Mesenteric fat pad (tissue), 1 donor: ENCODE data around the gene SEC14L1. TPM values are rescaled to one million over a fixed set of nuclear protein-coding genes. Genes with fewer than 3 reads are reported as not detected.
"Not testable (repeated sequence)": the region's sequence is repeated elsewhere in the genome, so short reads cannot be mapped to it uniquely, and the experiment has no call there.

Experiments
- DNase-seq: peaks from one replicate; pipeline ENCODE4 v3.0.0-alpha.2; 2020; ENCODE audit warnings: low spot score
- total RNA-seq: library from RNA; stranded (reverse); fragmentation: NEBNext Ultra II Directional; extraction: Animal tissue kit (Norgen Biotek cat#: 25700); gene quantifications from one replicate; pipeline ENCODE4 v1.2.1, GENCODE V29; 2021
- donor health status: DM: yes; HTN: yes; CAD: no.

SEC14L1 gene
- total RNA-seq, 1 donor from 2014 or later = 192 TPM

- DNase-seq = no peak
These were observed 24.8 kb upstream of the SEC14L1 start for GRCh38 chr17:77115947-77116346.

- DNase-seq = no peak
These were observed 24.4 kb upstream of the SEC14L1 start for GRCh38 chr17:77116371-77116860.

DNA sequence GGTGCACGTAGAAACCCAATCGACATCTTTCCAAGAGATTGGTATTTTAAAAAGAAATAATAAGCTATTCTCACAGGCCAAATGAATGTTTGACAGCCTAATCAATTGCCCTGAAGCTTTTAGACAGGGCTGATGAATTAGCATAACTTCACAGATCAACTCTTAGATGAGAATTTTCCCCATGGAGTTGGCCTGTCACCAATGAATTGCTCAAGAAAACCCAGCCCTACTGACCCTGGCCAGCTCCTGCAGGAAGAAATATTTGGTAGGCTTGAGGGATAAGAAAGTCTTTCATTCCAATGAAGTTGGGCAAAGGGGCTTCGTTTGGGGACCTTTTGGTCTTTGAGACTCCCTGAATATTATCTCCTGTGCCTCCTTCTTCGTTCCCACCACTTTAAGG is 23.4 kb upstream of the SEC14L1 start:
- DNase-seq = no peak

GRCh38 chr17:77118251-77118928 is 22.4 kb upstream of the SEC14L1 start:
- no peak for DNase-seq

- DNase-seq = no peak
These were observed 21.0 kb upstream of the SEC14L1 start for GRCh38 chr17:77119668-77120301.

DNA sequence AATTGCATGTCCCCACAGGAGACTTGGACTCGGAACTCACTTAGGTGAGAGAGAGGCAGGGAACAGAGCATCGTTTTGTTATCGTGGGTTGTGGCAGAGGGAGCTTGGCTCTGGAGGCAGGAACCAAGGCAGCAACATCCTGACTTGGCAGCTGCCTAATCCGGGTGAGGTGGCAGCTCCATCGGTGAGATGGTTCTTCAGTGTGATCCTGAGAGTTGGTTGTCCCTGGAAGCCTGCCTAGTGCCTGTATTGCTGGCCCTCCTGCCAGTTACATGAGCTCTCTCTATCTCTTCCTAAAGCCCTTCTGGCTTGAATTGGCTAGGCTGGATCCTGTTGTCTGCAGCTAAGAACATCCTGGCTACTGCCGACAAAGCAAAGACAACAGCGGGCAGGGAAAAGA is 19.9 kb upstream of the SEC14L1 start:
- DNase-seq = no peak

- no peak for DNase-seq
These were observed 16.4 kb upstream of the SEC14L1 start for GRCh38 chr17:77124192-77124889.

GRCh38 chr17:77125432-77125901 is 15.3 kb upstream of the SEC14L1 start:
- no peak for DNase-seq

DNA sequence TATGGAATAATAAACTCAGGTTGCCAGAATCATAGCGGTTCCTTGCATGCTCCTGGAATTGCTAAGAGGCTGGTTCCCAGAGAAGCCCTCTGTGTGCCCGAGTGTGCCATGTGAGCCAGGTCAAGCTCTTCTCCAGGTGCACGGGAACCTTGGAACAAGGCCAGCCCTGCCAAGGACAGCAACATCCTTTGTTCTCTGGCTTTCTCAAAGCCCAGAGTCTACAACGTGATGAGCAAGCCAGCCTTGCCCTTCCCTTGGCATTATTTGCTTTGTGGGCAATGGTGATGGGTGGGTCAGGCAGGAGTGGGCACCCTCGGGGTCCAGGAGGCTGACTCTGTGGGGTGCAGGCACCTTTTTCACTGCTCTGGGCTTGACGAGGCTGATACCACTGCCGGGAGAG is 14.2 kb upstream of the SEC14L1 start:
- no peak for DNase-seq

DNA sequence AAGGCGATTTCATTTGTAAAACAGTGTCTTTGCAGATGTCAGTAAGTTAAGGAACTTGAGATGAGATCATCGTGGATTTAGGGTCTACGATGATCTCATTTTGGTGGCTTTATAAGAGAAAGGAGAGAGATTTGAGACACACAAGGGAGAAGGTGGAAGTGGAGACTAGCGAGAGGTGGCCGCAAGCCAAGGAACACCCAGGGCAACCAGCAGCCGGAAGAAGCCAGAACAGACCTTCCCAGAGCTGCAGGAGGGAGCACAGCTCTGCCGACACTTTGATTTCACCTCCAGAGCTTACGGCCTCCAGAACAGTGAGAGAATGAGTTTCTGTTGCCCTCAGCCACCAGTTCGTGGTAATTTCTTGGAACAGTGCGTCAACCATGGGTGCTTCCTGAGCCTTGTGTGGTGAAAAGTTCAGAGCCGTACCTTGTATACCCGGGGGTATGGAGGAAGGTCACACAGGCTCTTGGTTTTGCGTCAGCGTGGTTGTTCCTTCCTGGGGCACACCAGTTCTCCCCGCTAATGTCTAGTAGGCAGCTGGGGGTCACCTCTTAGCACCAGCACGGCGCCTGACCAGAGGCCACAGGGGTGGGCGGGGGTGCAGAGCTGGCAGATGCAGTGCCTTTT is 12.9 kb upstream of the SEC14L1 start:
- DNase-seq = no peak

GRCh38 chr17:77128896-77129567 is 11.7 kb upstream of the SEC14L1 start:
- DNase-seq = no peak

DNA sequence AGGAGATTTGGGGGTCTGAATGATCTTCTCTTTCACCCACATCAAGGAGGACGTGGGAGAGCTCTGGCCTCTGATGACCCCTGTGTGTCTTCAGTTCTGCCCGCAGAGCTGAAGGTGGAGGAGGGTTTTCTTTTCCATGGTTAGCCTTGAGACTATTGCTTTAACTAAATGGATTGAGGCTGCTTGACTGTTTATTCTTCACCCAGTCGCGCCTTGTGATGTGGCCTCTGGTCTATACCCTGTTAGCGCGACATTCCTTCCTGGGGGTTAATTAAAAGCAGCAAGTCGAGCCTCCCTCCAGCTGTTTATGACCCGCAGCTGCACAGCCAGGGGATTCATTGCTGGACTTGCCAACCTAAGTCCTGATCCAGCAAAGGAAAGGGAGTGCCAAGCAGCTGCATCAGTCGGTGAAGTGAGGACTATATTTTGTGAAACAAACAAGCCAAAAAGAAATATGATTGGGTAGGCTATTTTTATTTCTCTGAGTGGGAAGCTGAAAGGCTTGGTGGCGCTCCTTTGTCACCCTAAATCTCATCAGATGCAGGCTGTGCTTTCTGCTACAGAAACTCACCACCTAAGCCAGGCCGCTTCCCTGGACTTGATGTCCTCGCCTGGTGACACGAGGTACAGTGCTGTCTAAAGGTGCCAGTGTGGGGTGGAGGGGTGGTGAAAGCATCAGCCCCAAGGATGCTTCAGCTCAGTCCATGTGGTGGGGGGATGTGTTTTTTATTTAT is 11.0 kb upstream of the SEC14L1 start:
- no peak for DNase-seq

- DNase-seq = no peak
These were observed 10.2 kb upstream of the SEC14L1 start for GRCh38 chr17:77130525-77130924.

GRCh38 chr17:77131904-77132303 is 8.9 kb upstream of the SEC14L1 start:
- no peak for DNase-seq

DNA sequence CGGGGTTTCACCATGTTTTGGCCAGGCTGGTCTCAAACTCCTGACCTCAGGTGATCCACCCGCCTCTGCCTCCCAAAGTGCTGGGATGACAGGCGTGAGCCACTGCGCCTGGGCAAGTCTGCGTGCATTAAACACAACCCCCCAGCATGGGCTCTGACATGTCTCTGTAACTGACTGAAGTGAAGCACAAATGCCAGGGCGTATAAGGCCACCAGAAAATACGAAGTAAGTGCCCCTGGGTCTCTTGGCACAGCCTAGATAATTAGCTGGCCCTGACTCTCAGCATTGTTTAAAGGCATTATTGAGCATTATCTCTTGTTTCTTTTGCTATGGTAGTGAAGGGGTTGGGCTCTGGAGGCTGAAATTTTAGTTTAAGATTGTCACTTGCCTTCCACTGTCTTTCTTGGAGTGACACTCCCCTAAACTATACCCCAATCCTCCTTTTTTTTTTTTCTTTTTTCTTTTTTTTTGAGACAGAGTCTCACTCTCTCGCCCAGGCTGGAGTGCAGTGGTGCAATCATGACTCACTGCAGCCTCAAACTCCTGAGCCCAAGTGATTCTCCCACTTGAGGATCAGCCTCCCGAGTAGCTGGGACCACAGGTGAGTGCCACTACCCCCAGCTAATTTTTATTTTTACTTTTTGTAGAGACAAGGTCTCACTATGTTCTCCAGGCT is 8.2 kb upstream of the SEC14L1 start:
- DNase-seq = no peak

GRCh38 chr17:77133087-77133638 is 7.6 kb upstream of the SEC14L1 start:
- DNase-seq = no peak

DNA sequence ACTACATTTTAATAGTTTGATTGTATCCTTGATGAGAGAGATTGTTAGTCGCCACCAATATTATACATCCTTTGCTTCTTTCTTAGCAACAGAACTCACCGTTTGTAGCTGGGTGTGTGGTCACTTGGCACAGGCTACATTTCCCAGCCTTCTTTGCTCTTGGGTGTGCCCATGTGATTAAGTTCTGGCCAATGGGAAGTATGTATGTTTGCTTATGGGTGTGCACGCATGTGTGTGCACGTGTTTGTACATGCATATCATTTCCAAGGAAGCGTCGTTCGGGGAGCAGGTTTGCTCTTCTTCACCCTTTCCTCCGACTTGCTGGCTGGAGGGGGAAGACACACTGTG is 4.4 kb upstream of the SEC14L1 start:
- no peak for DNase-seq

- peak; percentile 18 for DNase-seq
These were observed 3.7 kb upstream of the SEC14L1 start for GRCh38 chr17:77137111-77137510.

DNA sequence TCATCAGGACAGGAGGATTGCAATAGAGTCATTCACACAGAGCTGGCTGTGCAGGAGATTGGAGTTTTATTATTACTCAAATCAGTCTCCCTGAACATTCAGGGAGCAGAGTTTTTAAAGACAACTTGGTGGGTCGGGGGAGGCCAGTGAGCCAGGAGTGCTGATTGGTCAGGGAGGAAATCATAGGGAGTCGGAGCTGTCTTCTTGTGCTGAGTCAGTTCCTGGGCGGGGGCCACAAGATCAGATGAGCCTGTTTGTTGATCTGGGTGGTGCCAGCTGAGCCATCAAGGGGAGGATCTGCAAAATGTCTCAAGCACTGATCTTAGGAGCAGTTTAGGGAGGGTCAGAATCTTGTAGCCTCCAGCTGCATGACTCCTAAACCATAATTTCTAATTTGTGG is 2.9 kb upstream of the SEC14L1 start:
- not testable (repeated sequence) for DNase-seq
